Measurements from ENCODE around the gene MSI2.

The MSI2 gene

GRCh38 chr17:57243171-57243622 is 13.1 kb upstream of the MSI2 start:
- Histone ChIP-seq H3K9ac (ENCODE audit: low read depth, low read length, poor library complexity, severe bottlenecking) (no peak overlapping the region), H3K36me3 (ENCODE audit: insufficient read depth, low read length) (no peaks in the 10 kb centered on the region), H3F3A (ENCODE audit: low read depth) (no peaks in the 10 kb centered on the region), H3K4me3 (ENCODE audit: low read length, poor library complexity, severe bottlenecking) (no peak overlapping the region), H3K4me1 (ENCODE audit: insufficient read depth, low read length, poor library complexity, severe bottlenecking) (peaks cover 18% of the 10 kb centered on the region), H3K27me3 (ENCODE audit: insufficient read depth, low read length, poor library complexity, severe bottlenecking) (no peaks in the 10 kb centered on the region), H3K9me2 (replicated peaks; ENCODE audit: low read depth, low read length) (no peaks in the 10 kb centered on the region), H4K20me1 (ENCODE audit: insufficient read depth, low read length, poor library complexity, severe bottlenecking) (no peaks in the 10 kb centered on the region), H3K4me2 (ENCODE audit: low read depth, low read length, poor library complexity, severe bottlenecking) (peak overlapping the region; percentile 41), H3K79me2 (ENCODE audit: insufficient read depth, low read length) (no peaks in the 10 kb centered on the region), H3K9me3 (ENCODE audit: insufficient read depth, low read depth, low read length) (no peaks in the 10 kb centered on the region), H2AFZ (ENCODE audit: low read length) (peak overlapping the region; percentile 57; the same call in 1 of the 2 replicates)
- TF ChIP-seq CTCF (conservative IDR thresholded peaks at IDR 0.05; ENCODE audit: low read length) (peak; percentile 100), EZH2phosphoT487 (IDR thresholded peaks at IDR 0.05; ENCODE audit: borderline replicate concordance) (no peak)

GRCh38 chr17:57245786-57246185 is 10.5 kb upstream of the MSI2 start:
- Histone ChIP-seq H4K20me1 (ENCODE audit: insufficient read depth, low read length, poor library complexity, severe bottlenecking) (no peaks in the 10 kb centered on the region), H3F3A (ENCODE audit: low read depth) (no peaks in the 10 kb centered on the region), H3K36me3 (ENCODE audit: insufficient read depth, low read length) (no peaks in the 10 kb centered on the region), H3K4me2 (ENCODE audit: low read depth, low read length, poor library complexity, severe bottlenecking) (no peak overlapping the region), H2AFZ (ENCODE audit: low read length) (no peak overlapping the region), H3K9ac (ENCODE audit: low read depth, low read length, poor library complexity, severe bottlenecking) (no peak overlapping the region), H3K4me1 (ENCODE audit: insufficient read depth, low read length, poor library complexity, severe bottlenecking) (peaks cover 18% of the 10 kb centered on the region), H3K4me3 (ENCODE audit: low read length, poor library complexity, severe bottlenecking) (no peak overlapping the region), H3K9me3 (ENCODE audit: insufficient read depth, low read depth, low read length) (no peaks in the 10 kb centered on the region), H3K9me2 (replicated peaks; ENCODE audit: low read depth, low read length) (no peaks in the 10 kb centered on the region), H3K27me3 (ENCODE audit: insufficient read depth, low read length, poor library complexity, severe bottlenecking) (no peaks in the 10 kb centered on the region), H3K79me2 (ENCODE audit: insufficient read depth, low read length) (no peaks in the 10 kb centered on the region)
- TF ChIP-seq CTCF (conservative IDR thresholded peaks at IDR 0.05; ENCODE audit: low read length) (no peak), EZH2phosphoT487 (IDR thresholded peaks at IDR 0.05; ENCODE audit: borderline replicate concordance) (no peak)

GRCh38 chr17:57246257-57246656 is 10.1 kb upstream of the MSI2 start:
- no peaks in the 10 kb centered on the region for H3K27me3 ChIP-seq (ENCODE audit: insufficient read depth, low read length, poor library complexity, severe bottlenecking)
- no peak overlapping the region for H2AFZ ChIP-seq (ENCODE audit: low read length)
- H3K79me2 ChIP-seq (ENCODE audit: insufficient read depth, low read length): no peaks in the 10 kb centered on the region
- 0 out of 2 replicates have a peak, but pooled peaks cover 4% of the 10 kb centered on the region for H3K9me3 ChIP-seq (ENCODE audit: insufficient read depth, low read depth, low read length)
- H3K36me3 ChIP-seq (ENCODE audit: insufficient read depth, low read length): no peaks in the 10 kb centered on the region
- no peak overlapping the region for H3K9ac ChIP-seq (ENCODE audit: low read depth, low read length, poor library complexity, severe bottlenecking)
- no peaks in the 10 kb centered on the region for H3K9me2 ChIP-seq (replicated peaks; ENCODE audit: low read depth, low read length)
- H4K20me1 ChIP-seq (ENCODE audit: insufficient read depth, low read length, poor library complexity, severe bottlenecking): no peaks in the 10 kb centered on the region
- no peaks in the 10 kb centered on the region for H3F3A ChIP-seq (ENCODE audit: low read depth)
- TF ChIP-seq CTCF (conservative IDR thresholded peaks at IDR 0.05; ENCODE audit: low read length) (no peak), EZH2phosphoT487 (IDR thresholded peaks at IDR 0.05; ENCODE audit: borderline replicate concordance) (no peak)
- peaks cover 18% of the 10 kb centered on the region for H3K4me1 ChIP-seq (ENCODE audit: insufficient read depth, low read length, poor library complexity, severe bottlenecking)
- no peak overlapping the region for H3K4me3 ChIP-seq (ENCODE audit: low read length, poor library complexity, severe bottlenecking)
- H3K4me2 ChIP-seq (ENCODE audit: low read depth, low read length, poor library complexity, severe bottlenecking): no peak overlapping the region
